A673 (cell line): ENCODE results near the gene COA6.

Source experiments
- EZH2 ChIP-seq: fragments of 200-600 bp; sonication (generic); IDR thresholded peaks from 2 replicates; pipeline ENCODE4 v1.6.1; 2017; ENCODE audit warnings: borderline replicate concordance, low read depth, mild to moderate bottlenecking, mixed read lengths, antibody characterized with exemption, low read length; ENCODE audit not compliant: poor library complexity, severe bottlenecking
- TF ChIP-seq, protein P1 (sequence below): fragments of 300-800, 200-600 bp; sonication (generic); conservative IDR thresholded peaks from 2 replicates; pipeline ENCODE4 v1.5.1; 2017; ENCODE audit warnings: low read depth, mild to moderate bottlenecking, antibody characterized with exemption, low read length, moderate library complexity, mixed read lengths

DNA sequence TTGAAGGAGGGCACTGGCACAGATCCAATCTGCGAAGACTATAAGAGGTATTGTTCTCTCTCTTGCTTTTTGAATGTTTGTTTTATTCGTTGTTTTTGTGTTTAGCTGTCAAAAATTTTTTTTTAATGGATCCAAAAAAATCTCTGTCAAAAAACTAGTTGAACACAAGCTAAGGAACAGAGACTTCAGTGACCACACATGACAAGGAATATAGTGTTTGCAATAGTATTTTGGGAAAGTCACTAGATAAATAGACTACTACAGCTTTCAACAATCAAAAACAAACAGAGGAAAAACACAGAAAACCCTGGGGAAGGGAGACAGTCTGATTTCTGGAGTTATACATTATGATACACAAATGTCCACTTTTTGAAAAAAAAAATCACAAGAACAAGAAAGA is 36.9 kb upstream of the COA6 start:
- TF ChIP-seq, protein P1, sequence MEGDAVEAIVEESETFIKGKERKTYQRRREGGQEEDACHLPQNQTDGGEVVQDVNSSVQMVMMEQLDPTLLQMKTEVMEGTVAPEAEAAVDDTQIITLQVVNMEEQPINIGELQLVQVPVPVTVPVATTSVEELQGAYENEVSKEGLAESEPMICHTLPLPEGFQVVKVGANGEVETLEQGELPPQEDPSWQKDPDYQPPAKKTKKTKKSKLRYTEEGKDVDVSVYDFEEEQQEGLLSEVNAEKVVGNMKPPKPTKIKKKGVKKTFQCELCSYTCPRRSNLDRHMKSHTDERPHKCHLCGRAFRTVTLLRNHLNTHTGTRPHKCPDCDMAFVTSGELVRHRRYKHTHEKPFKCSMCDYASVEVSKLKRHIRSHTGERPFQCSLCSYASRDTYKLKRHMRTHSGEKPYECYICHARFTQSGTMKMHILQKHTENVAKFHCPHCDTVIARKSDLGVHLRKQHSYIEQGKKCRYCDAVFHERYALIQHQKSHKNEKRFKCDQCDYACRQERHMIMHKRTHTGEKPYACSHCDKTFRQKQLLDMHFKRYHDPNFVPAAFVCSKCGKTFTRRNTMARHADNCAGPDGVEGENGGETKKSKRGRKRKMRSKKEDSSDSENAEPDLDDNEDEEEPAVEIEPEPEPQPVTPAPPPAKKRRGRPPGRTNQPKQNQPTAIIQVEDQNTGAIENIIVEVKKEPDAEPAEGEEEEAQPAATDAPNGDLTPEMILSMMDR = no peak
- no peak for TF ChIP-seq EZH2
